Measurements from ENCODE around the gene UXS1.

UXS1 gene

DNA sequence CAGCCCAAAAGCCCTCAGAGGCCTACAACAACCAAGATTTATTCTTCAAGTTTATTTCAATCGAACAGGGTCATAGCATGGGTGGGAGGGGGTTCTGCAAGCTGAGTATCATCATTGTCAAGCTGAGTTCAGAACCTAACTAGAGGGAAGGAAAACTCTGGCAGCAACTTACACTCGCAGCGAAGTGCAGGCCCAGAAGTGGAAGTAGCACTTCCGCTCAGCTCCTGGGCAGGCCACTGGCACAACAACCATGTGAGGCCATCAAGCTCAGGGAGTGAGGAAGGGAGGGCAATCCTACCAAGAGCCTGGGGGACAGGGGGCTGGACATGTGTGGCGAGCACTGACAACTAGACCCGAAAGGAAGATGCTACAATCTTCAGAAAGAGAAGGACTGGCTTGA, 4.8 kb downstream of the UXS1 start:
- TF ChIP-seq, protein P1, sequence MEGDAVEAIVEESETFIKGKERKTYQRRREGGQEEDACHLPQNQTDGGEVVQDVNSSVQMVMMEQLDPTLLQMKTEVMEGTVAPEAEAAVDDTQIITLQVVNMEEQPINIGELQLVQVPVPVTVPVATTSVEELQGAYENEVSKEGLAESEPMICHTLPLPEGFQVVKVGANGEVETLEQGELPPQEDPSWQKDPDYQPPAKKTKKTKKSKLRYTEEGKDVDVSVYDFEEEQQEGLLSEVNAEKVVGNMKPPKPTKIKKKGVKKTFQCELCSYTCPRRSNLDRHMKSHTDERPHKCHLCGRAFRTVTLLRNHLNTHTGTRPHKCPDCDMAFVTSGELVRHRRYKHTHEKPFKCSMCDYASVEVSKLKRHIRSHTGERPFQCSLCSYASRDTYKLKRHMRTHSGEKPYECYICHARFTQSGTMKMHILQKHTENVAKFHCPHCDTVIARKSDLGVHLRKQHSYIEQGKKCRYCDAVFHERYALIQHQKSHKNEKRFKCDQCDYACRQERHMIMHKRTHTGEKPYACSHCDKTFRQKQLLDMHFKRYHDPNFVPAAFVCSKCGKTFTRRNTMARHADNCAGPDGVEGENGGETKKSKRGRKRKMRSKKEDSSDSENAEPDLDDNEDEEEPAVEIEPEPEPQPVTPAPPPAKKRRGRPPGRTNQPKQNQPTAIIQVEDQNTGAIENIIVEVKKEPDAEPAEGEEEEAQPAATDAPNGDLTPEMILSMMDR (IDR thresholded peaks at IDR 0.05; ENCODE audit: low read depth, low read length) = no peak
- no peak overlapping the region for H3K4me3 ChIP-seq (replicated peaks in 1 of 2; ENCODE audit: low read depth in 2 of 2, low read length in 2 of 2)
- no peak for DNase-seq (ENCODE audit: low read depth in 2 of 2)

DNA sequence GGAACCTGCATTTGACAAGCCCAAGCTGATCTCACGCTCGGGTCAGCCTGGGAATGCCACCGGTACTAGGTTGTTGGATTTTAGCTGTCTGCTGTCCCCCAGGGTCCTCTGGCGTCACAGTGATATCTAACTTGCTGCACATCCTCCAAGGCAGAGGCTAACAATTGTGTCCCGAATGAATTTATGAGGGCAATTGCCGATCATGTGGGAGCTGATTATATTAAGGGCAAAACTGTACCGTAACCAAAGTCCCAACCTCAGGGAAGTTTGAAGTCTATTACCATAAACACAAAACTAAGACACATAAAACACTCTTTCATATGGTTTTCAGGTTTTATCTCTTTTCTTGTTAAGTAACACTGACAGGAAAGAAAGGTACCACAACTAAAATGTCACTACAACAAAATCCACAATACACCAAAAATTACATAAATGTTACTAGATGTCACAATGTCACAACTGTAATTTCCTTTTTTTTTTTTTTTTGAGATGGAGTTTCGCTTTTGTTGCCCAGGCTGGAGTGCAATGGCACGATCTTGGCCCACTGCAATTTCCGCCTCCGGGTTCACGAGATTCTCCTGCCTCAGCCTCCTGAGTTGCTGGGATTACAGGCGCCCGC, 6.7 kb downstream of the UXS1 start:
- TF ChIP-seq, protein P1 (IDR thresholded peaks at IDR 0.05; ENCODE audit: low read depth, low read length) = no peak
- no peak for DNase-seq (ENCODE audit: low read depth in 2 of 2)
- H3K4me3 ChIP-seq (replicated peaks in 1 of 2; ENCODE audit: low read depth in 2 of 2, low read length in 2 of 2) = no peak overlapping the region

DNA sequence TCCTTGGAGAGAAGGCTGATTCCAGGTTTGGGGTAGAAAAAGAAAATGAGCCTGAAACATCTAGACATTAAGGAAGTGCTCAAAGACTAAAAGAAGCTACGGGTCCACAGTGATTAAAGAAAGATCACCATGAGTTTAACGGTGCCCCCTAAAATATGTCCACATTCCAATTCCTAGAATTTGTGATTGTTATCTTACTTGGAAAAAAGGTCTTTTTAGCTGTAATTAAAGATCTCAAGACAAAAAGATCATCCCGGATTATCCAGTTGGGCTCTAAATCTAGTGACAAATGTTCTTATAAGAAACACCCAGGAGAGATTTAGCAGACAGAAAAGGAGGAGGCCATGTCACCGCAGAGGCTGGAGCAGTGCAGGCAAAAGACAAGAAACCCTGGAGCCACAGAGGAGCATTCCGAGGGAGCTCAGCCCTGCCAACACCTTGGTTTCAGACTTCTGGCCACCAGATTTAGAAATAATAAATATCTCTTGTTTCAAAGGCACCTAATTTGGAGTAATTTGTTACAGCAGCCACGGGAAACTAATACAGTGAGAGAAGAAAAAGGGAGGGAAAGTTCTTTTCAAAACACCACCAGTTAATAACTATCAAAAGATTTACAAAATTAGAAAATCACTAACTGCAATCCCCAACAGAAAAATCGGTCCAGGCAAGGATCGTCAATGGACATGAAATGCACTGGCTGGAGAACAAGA, 8.5 kb downstream of the UXS1 start:
- TF ChIP-seq, protein P1 (IDR thresholded peaks at IDR 0.05; ENCODE audit: low read depth, low read length) = no peak
- H3K4me3 ChIP-seq (replicated peaks in 1 of 2; ENCODE audit: low read depth in 2 of 2, low read length in 2 of 2) = no peak overlapping the region
- no peak for DNase-seq (ENCODE audit: low read depth in 2 of 2)

DNA sequence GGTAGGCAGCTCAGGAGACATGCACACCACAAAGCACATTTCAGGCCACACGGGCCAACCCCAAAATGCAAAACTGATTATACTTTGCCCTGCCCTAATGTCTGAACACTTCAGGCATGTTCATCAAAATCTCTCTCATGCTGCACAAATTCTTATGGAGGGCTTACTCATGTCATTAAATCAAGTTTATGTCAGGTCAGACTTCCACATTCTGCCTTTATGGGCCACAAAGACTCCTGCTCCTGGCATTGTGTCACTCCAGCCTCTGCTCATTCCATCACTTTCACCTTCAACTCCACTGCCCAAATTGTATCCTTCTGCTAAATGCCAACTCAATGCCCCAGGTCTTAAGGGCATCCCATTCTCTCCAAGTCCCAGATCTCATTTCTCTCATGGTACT, 9.2 kb downstream of the UXS1 start:
- TF ChIP-seq, protein P1 (IDR thresholded peaks at IDR 0.05; ENCODE audit: low read depth, low read length) = no peak
- H3K4me3 ChIP-seq (replicated peaks in 1 of 2; ENCODE audit: low read depth in 2 of 2, low read length in 2 of 2) = no peak overlapping the region

DNA sequence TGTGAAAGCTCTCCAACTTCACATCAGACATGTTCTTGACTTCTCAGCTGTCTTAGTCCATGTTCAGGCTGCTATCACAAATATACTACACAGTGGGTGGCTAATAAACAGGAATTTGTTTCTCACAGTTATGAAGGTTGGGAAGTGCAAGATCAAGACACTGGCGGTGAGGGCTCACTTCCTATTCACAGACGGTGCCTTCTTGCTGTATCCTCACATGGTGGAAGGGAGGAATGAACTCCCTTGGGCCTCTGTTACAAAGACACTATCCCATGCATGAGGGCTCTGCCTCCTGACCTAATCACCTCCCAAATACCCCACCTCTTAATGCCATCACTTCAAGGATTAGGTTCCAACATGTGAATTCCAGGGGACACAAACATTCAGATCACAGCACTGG, 9.7 kb downstream of the UXS1 start:
- no peak overlapping the region for H3K4me3 ChIP-seq (replicated peaks in 1 of 2; ENCODE audit: low read depth in 2 of 2, low read length in 2 of 2)

More for the DNA sequence above, 9.2 kb downstream of the UXS1 start:
- DNase-seq (ENCODE audit: low read depth in 2 of 2) = no peak

DNA sequence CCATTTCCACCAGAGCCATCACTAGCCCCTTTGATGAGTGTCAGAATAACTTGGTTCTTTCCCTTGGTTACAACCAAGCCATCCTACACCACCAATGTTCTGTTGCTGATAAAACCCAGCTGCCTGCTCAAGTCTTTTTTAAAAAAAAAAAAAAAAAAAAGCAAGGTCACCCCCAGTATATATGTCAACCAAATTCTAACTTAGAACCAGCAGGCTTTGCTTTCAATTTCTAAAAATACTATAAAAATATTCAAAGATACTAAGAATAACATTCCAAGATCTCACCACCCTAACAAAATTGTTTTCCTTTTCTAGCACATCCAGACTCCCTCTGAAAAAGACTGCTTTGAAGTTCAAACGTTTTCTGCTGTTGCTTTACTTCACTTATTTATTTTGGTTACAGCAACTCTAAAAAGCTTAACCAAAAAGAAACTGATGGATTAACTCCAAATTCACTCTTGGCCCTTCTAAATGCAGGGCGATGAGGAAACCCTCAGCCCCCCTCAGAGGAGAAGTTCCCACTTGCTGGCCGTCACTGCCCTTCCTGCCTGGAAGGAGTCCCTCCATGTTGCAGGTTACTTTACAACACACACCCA, 10.9 kb downstream of the UXS1 start:
- H3K4me3 ChIP-seq (replicated peaks in 1 of 2; ENCODE audit: low read depth in 2 of 2, low read length in 2 of 2) = no peak overlapping the region
- peak in 1 of 2 donors; percentile 27 for DNase-seq (ENCODE audit: low read depth in 2 of 2)
- TF ChIP-seq, protein P1 (IDR thresholded peaks at IDR 0.05; ENCODE audit: low read depth, low read length) = no peak

More for the DNA sequence above, 9.7 kb downstream of the UXS1 start:
- no peak for DNase-seq (ENCODE audit: low read depth in 2 of 2)
- TF ChIP-seq, protein P1 (IDR thresholded peaks at IDR 0.05; ENCODE audit: low read depth, low read length) = no peak
